Measurements from ENCODE around the gene CIAO3. TPM values are rescaled to one million over a fixed set of nuclear protein-coding genes. Genes with fewer than 3 reads are reported as not detected.

Gene CIAO3
- total and polyA plus RNA-seq, 4 experiments from 2014 or later: 10.8 to 58.2 (median 42.1) TPM

GRCh38 chr16:684071-684794, 56.6 kb downstream of the CIAO3 start, which contains the start of gene JMJD8:
JMJD8 (minus strand) TSS chr16:684334; CDS start chr16:684319, 15 bp downstream.
- CTCF ChIA-PET (ENCODE audit: partially characterized antibody): no interaction called here
- H3K27me3 Mint-ChIP-seq: no peaks in the 10 kb centered on the region
- Histone ChIP-seq H3K27me3 (ENCODE audit: insufficient read depth, low read length) (no peaks in the 10 kb centered on the region), H3K36me3 (ENCODE audit: insufficient read depth, low read length) (peaks cover 12% of the 10 kb centered on the region), H3K9me3 (ENCODE audit: control insufficient read depth in 1 of 2, low read length in 2 of 2) (no peaks in the 10 kb centered on the region), H3K4me3 (ENCODE audit: low read length in 2 of 2) (peak within 1 kb of the TSS in 1 of 2 donors; percentile 62), H3K4me1 (ENCODE audit: insufficient read depth, low read length) (peaks cover 58% of the 10 kb centered on the region), H3K27ac (ENCODE audit: low read depth, low read length) (peak within 1 kb of the TSS; percentile 70)
- peak within 1 kb of the TSS; percentile 42 to 91 (median 85) for H3K27ac Mint-ChIP-seq
- H3K36me3 Mint-ChIP-seq: peaks cover 4 to 17% of the 10 kb centered on the region in 2 donors
- H3K4me3 Mint-ChIP-seq: peak within 1 kb of the TSS; percentile 66 to 86 (median 77)
- H3K9me3 Mint-ChIP-seq: peaks cover 0 to 1% (median 0%) of the 10 kb centered on the region in 8 donors
- POLR2A ChIA-PET (ENCODE audit: partially characterized antibody): interaction anchor here (0.8 to 10.2 kb wide), 10 partner anchors 9 to 47 kb away, joined by 3 to 212 read pairs (median 6); partner anchors contain the start of genes RHBDL1, RHOT2 and WDR24
- peaks cover 6 to 44% (median 27%) of the 10 kb centered on the region in 4 donors for H3K4me1 Mint-ChIP-seq
- peak; percentile 93 to 96 (median 94) for DNase-seq
- intact Hi-C loops (cut with micrococcal nuclease): loop anchor here (1.0 to 2.0 kb wide), 2 partner anchors 16 to 35 kb away; partner anchors contain the start of genes RHOT2 and WDR90

DNA sequence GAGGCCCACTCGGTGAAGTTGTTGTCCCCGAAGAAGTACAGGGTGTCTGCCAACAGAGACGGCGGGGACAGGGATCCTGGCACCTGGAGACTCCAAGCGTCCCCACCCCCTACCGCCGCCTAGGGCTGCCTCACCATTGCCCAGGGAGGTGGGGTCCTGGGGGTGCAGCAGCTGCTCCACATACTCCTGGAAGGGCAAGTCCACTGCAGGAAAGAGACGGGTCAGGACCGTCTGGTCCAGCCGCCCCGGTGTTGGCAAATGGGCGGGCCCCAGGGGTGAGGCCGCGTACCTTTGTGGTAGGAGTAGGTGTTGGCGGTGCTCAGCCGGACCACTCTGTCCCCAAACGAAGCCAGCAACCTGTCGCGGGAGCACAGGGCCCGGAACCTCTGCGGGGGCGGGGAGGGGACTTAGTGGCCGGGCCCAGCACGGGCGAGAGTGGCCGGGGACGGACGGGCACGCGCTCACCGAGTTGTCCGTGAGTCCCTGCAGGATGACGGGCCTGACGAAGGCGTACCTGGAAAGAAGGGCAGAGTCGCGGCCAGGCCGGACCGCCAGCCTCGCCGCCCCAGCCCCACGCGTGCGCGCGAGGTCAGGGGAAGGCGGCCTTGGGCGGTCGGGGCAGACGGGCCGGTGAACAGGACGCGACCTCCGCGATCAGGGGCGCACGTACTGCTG, 57.3 kb downstream of the CIAO3 start:
- Mint-ChIP-seq H3K4me1 (peaks cover 5 to 43% (median 27%) of the 10 kb centered on the region in 4 donors), H3K27ac (peak overlapping the region in 6 of 7 donors; percentile 42 to 91 (median 62)), H3K36me3 (peaks cover 4 to 17% of the 10 kb centered on the region in 2 donors), H3K9me3 (peaks cover 0 to 1% (median 0%) of the 10 kb centered on the region in 8 donors), H3K4me3 (peak overlapping the region; percentile 41 to 77 (median 67)), H3K27me3 (no peaks in the 10 kb centered on the region)
- CTCF ChIA-PET (ENCODE audit: partially characterized antibody): no interaction called here
- intact Hi-C loops (cut with micrococcal nuclease): loop anchor here (1.0 to 2.0 kb wide), 2 partner anchors 15 to 35 kb away; partner anchors contain the start of genes RHOT2 and WDR90
- no peaks in the 10 kb centered on the region for H3K9me3 ChIP-seq (ENCODE audit: control insufficient read depth in 1 of 2, low read length in 2 of 2)
- DNase-seq: no peak
- H3K4me1 ChIP-seq (ENCODE audit: insufficient read depth, low read length): peaks cover 57% of the 10 kb centered on the region
- POLR2A ChIA-PET (ENCODE audit: partially characterized antibody): interaction anchor here (1.0 to 10.2 kb wide), 9 partner anchors 8 to 47 kb away, joined by 3 to 212 read pairs (median 7); partner anchors contain the start of genes RHBDL1, RHOT2 and WDR24
- H3K27ac ChIP-seq (ENCODE audit: low read depth, low read length): peak overlapping the region; percentile 70
- H3K4me3 ChIP-seq (ENCODE audit: low read length in 2 of 2): peak overlapping the region in 1 of 2 donors; percentile 62
- peaks cover 12% of the 10 kb centered on the region for H3K36me3 ChIP-seq (ENCODE audit: insufficient read depth, low read length)
- no peaks in the 10 kb centered on the region for H3K27me3 ChIP-seq (ENCODE audit: insufficient read depth, low read length)

GRCh38 chr16:682493-683395, 58.1 kb downstream of the CIAO3 start:
- Histone ChIP-seq H3K27ac (ENCODE audit: low read depth, low read length) (peak overlapping the region; percentile 70), H3K4me1 (ENCODE audit: insufficient read depth, low read length) (peaks cover 55% of the 10 kb centered on the region), H3K9me3 (ENCODE audit: control insufficient read depth in 1 of 2, low read length in 2 of 2) (no peaks in the 10 kb centered on the region), H3K27me3 (ENCODE audit: insufficient read depth, low read length) (no peaks in the 10 kb centered on the region), H3K4me3 (ENCODE audit: low read length in 2 of 2) (no peak overlapping the region), H3K36me3 (ENCODE audit: insufficient read depth, low read length) (peaks cover 12% of the 10 kb centered on the region)
- intact Hi-C loops (cut with micrococcal nuclease): no loop called here
- Mint-ChIP-seq H3K36me3 (peaks cover 4 to 17% of the 10 kb centered on the region in 2 donors), H3K27ac (peak overlapping the region in 6 of 7 donors; percentile 13 to 91 (median 80)), H3K27me3 (no peaks in the 10 kb centered on the region), H3K4me3 (peak overlapping the region; percentile 63 to 88 (median 70)), H3K9me3 (peaks cover 0 to 1% (median 0%) of the 10 kb centered on the region in 8 donors), H3K4me1 (peaks cover 5 to 43% (median 27%) of the 10 kb centered on the region in 4 donors)
- no peak for DNase-seq
- POLR2A ChIA-PET (ENCODE audit: partially characterized antibody): interaction anchor here (0.9 to 10.2 kb wide), 5 partner anchors 10 to 47 kb away, joined by 3 to 212 read pairs (median 6); partner anchors contain the start of genes METTL26, RHOT2 and WDR24
- CTCF ChIA-PET (ENCODE audit: partially characterized antibody): no interaction called here

- Histone ChIP-seq H3K27ac (ENCODE audit: low read depth, low read length) (no peak overlapping the region), H3K4me3 (ENCODE audit: low read length in 2 of 2) (peak overlapping the region in 1 of 2 donors; percentile 62), H3K4me1 (ENCODE audit: insufficient read depth, low read length) (peaks cover 57% of the 10 kb centered on the region), H3K36me3 (ENCODE audit: insufficient read depth, low read length) (peaks cover 12% of the 10 kb centered on the region), H3K27me3 (ENCODE audit: insufficient read depth, low read length) (no peaks in the 10 kb centered on the region), H3K9me3 (ENCODE audit: control insufficient read depth in 1 of 2, low read length in 2 of 2) (no peaks in the 10 kb centered on the region)
- H3K36me3 Mint-ChIP-seq: peaks cover 4 to 17% of the 10 kb centered on the region in 2 donors
- H3K27ac Mint-ChIP-seq: peak overlapping the region in 5 of 7 donors; percentile 36 to 91 (median 84)
- DNase-seq: no peak
- H3K4me3 Mint-ChIP-seq: peak overlapping the region; percentile 65 to 88 (median 74)
- peaks cover 0 to 1% (median 0%) of the 10 kb centered on the region in 8 donors for H3K9me3 Mint-ChIP-seq
- ChIA-PET CTCF (ENCODE audit: partially characterized antibody) (no interaction called here), POLR2A (ENCODE audit: partially characterized antibody) (interaction anchor here (0.9 to 10.2 kb wide), 8 partner anchors 10 to 46 kb away, joined by 3 to 212 read pairs (median 5); partner anchors contain the start of genes ANTKMT, METTL26, RHOT2 and WDR24)
- intact Hi-C loops (cut with micrococcal nuclease): no loop called here
- no peaks in the 10 kb centered on the region for H3K27me3 Mint-ChIP-seq
- H3K4me1 Mint-ChIP-seq: peaks cover 5 to 45% (median 29%) of the 10 kb centered on the region in 4 donors
Observed at GRCh38 chr16:681746-682427, 58.9 kb downstream of the CIAO3 start.

- Histone ChIP-seq H3K27ac (ENCODE audit: low read depth, low read length) (peak overlapping the region; percentile 70), H3K4me1 (ENCODE audit: insufficient read depth, low read length) (peaks cover 56% of the 10 kb centered on the region), H3K4me3 (ENCODE audit: low read length in 2 of 2) (peak overlapping the region; percentile 14 to 62), H3K36me3 (ENCODE audit: insufficient read depth, low read length) (peaks cover 12% of the 10 kb centered on the region), H3K27me3 (ENCODE audit: insufficient read depth, low read length) (no peaks in the 10 kb centered on the region), H3K9me3 (ENCODE audit: control insufficient read depth in 1 of 2, low read length in 2 of 2) (no peaks in the 10 kb centered on the region)
- H3K27ac Mint-ChIP-seq: peak overlapping the region in 6 of 7 donors; percentile 22 to 89 (median 56)
- CTCF ChIA-PET (ENCODE audit: partially characterized antibody): no interaction called here
- peaks cover 0 to 1% (median 0%) of the 10 kb centered on the region in 8 donors for H3K9me3 Mint-ChIP-seq
- H3K4me3 Mint-ChIP-seq: peak overlapping the region; percentile 69 to 84 (median 76)
- H3K4me1 Mint-ChIP-seq: peaks cover 5 to 49% (median 33%) of the 10 kb centered on the region in 4 donors
- H3K27me3 Mint-ChIP-seq: no peaks in the 10 kb centered on the region
- no peak for DNase-seq
- POLR2A ChIA-PET (ENCODE audit: partially characterized antibody): interaction anchor here (0.9 to 10.2 kb wide), 12 partner anchors 9 to 97 kb away, joined by 3 to 212 read pairs (median 4); partner anchors contain the start of genes ANTKMT, CCDC78, METTL26 and RHOT2
- peaks cover 4 to 19% of the 10 kb centered on the region in 2 donors for H3K36me3 Mint-ChIP-seq
- intact Hi-C loops (cut with micrococcal nuclease): no loop called here
Observed at GRCh38 chr16:680967-681745, 59.6 kb downstream of the CIAO3 start.

Measured in CD4-positive, alpha-beta memory T cell (primary cell).